Fibroblast of pulmonary artery (primary cell): Measurements from ENCODE around the gene GDI2.
"Not testable (repeated sequence)": the region's sequence is repeated elsewhere in the genome, so short reads cannot be mapped to it uniquely, and the experiment has no call there.

Experiments used
- DNase-seq: peaks from one replicate; pipeline ENCODE4 v3.0.0-alpha.2; 2010; ENCODE audit warnings: low read depth
- H3K4me3 ChIP-seq: replicated peaks from 2 replicates; pipeline ENCODE4 v1.5.1; 2011; ENCODE audit warnings: low read depth, mild to moderate bottlenecking, control low read depth, low read length, moderate library complexity
- TF ChIP-seq, protein P1 (sequence below): IDR thresholded peaks from 2 replicates; pipeline ENCODE4 v1.5.1; 2011; ENCODE audit warnings: mild to moderate bottlenecking, control low read depth, low read length, inconsistent platforms; ENCODE audit errors: missing control alignments

Gene GDI2

DNA sequence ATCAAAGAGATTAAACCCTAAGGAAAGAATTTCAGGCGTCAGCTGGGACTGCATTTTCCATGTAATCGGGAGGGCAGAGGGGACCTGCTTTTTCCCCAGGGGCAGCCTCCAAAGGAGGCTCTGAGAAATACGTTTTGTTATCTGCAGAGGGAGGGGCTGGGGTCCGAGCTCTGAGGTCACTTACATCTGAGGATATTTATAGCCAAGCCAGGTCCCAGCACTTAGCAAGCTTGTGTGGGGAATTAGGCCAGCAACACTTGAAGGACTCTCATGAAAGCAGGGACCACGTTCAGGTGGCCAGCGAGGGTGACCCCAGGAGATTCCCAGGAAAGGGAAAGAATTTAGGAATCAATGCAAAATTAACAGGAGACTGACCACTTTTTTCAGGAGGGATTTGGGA, 20.6 kb upstream of the GDI2 start:
- no peak for DNase-seq
- TF ChIP-seq, protein P1, sequence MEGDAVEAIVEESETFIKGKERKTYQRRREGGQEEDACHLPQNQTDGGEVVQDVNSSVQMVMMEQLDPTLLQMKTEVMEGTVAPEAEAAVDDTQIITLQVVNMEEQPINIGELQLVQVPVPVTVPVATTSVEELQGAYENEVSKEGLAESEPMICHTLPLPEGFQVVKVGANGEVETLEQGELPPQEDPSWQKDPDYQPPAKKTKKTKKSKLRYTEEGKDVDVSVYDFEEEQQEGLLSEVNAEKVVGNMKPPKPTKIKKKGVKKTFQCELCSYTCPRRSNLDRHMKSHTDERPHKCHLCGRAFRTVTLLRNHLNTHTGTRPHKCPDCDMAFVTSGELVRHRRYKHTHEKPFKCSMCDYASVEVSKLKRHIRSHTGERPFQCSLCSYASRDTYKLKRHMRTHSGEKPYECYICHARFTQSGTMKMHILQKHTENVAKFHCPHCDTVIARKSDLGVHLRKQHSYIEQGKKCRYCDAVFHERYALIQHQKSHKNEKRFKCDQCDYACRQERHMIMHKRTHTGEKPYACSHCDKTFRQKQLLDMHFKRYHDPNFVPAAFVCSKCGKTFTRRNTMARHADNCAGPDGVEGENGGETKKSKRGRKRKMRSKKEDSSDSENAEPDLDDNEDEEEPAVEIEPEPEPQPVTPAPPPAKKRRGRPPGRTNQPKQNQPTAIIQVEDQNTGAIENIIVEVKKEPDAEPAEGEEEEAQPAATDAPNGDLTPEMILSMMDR: no peak

DNA sequence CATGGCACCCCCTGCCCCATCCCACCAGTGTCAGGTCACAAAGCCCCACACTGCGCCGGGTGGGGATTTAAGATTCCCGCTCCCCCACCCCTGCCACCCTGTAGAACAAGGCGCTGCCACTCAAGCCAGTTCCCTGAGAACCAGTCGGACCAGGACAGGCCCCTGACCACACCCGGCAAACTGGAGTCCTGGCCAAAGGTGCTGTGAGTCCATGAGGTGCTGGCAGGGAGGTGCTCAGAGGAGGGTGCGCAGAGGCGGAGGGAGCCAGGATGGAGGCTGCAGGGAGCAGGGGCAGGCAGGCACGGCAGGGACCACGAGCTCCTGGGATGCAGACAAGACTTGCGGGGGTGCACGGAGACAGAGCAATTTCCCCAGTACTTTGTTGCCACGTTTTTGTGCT, 19.7 kb upstream of the GDI2 start:
- no peak overlapping the region for H3K4me3 ChIP-seq
- no peak for DNase-seq
- TF ChIP-seq, protein P1: no peak

More for the DNA sequence above, 20.6 kb upstream of the GDI2 start:
- no peak overlapping the region for H3K4me3 ChIP-seq

DNA sequence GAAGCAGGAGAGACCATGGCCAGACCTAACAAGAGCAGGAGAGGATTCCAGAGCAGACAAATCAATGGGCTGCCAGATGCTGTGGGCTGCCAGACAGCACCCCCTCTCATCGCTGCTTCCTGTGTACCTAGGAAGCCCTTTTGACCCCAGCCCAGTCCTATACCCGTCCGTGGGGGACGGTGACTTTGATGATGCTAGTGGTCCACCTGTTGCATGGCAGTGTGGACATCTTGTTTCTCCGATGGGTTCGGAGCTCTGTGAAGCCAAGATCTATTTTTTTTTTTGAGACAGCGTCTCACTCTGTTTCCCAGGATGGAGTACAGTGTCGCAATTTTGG, 18.2 kb upstream of the GDI2 start:
- TF ChIP-seq, protein P1: no peak
- no peak for DNase-seq
- H3K4me3 ChIP-seq: no peak overlapping the region

DNA sequence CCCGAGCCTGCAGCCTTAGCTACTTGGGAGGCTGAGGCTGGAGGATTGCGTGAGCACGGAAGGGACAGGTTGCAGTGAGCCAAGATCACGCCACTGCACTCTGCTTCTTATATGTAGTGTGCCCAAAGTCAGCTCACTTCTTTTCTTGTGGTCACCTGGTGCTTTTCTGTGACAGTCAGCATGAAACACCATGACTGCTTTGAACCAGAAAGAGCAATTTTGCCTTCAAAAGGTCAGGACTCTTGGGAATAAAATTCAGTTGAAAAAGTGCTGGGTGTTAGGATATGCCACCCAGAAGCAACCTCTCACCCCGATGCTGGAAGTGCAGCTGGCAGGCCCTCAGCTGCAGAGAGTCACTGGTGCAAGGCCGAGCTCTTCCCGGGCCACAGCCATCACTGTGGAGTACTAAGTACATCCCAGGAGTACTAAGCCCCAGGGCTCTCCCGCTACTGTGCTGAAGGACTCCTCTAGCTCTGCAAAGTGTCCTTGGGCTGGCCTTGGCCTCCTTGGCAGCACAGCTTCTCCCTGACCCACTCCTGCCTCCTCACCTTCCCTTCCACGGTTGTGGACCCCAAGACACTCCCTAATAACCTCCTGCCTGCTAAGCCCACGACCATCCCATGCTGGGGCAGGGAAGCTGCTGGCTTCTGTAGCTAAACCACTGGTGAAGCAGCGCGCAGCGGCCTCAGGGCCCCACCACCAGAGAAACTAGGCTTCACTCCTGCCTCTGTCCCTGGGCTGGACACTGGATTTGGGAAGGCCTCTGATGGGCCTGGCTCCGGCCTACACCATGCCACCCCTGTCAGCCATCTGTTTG, 17.6 kb upstream of the GDI2 start:
- H3K4me3 ChIP-seq: no peak overlapping the region
- DNase-seq: no peak
- TF ChIP-seq, protein P1: no peak

DNA sequence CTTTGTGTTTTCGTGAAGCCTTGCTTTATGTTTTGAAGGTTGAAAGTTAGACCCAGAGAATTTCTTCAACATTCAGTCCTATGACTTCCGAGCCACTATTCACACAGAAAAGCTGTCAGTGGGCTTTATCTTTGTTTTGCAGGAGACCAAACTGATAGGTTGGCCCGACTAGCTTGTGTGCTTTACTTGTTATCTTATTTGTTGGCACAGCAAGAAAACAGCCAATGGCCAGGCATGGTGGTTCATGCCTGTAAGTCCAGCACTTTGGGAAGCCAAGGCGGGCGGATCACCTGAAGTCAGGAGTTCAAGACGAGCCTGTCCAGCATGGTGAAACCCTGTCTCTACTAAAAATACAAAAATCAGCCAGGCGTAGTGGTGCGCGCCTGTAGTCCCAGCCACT, 16.0 kb upstream of the GDI2 start:
- TF ChIP-seq, protein P1: no peak
- DNase-seq: no peak
- no peak overlapping the region for H3K4me3 ChIP-seq

DNA sequence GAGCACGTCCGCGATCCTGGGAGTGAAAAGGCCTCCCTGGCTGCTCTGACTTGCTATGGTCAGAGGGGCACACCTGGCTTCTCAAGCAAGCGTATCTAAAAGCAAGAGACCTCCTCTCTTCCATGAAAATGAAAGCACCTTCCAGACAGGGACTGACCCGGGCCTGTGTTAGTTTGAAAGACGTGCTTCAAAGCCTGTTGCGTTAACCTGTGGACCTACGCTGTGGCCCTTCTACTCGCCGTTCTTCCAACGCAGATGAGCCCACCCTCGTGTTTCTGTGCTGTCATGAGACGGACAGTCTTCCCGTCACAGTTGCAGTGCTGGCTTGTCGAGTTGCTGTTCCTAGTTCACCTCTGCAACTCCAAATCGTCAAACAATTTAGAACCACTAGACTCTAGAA, 15.5 kb upstream of the GDI2 start:
- TF ChIP-seq, protein P1: no peak
- no peak overlapping the region for H3K4me3 ChIP-seq
- DNase-seq: no peak

DNA sequence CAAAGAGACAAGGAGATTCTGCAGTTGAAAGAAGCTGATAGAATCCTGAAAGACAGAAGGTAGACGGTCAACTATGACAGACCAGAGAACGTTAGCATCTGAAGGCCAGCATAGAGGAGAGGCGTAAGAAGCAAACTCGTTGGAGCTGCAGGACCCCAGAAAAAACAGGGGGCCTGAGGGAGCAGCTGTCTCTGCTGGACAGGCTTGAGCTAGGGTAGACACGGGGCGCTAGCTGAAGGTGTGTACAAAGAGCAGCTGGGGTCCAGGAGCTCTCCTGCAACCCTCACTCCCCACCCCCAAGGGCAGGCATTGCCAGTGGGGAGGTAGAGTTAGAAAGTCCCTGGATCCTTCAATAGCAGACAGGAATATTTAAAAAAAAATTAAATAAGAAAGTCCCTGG, 14.6 kb upstream of the GDI2 start:
- H3K4me3 ChIP-seq: no peak overlapping the region
- TF ChIP-seq, protein P1: no peak
- no peak for DNase-seq

DNA sequence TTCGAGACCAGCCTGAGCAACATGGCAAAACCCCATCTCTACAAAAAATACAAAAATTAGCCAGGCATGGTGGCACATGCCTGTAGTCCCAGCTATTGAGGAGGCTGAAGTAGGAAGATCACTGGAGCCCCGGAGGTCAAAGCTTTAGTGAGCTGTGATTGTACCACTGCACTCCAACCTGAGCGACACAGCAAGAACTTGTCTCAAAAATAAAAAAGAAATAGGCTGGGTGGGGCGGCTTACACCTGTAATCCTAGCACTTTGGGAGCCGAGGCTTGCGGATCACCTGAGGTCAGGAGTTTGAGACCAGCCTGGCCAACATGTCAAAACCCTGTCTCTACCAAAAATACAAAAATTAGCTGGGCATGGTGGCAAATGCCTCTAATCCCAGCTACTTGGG, 13.3 kb upstream of the GDI2 start:
- not testable (repeated sequence) for H3K4me3 ChIP-seq, DNase-seq
